Neural progenitor cell (in vitro differentiated cells): ENCODE results near the gene TIPARP. TPM values are rescaled to one million over a fixed set of nuclear protein-coding genes. Genes with fewer than 3 reads are reported as not detected.

Experiments
- DNase-seq: peaks from one replicate; pipeline ENCODE4 v3.0.0-alpha.2; 2016; ENCODE audit warnings: low spot score
- H2AFZ ChIP-seq: fragments of 200-600 bp; sonication (generic); replicated peaks from 2 replicates; pipeline ENCODE4 v1.6.1; 2016; ENCODE audit warnings: antibody characterized with exemption
- H3F3A ChIP-seq: fragments of 200-600 bp; sonication (generic); 2 replicates; pipeline ENCODE4 v1.6.1; 2016; ENCODE audit warnings: antibody characterized with exemption, low read depth
- H3K27ac ChIP-seq: fragments of 200-600 bp; sonication (generic); 2 replicates; pipeline ENCODE4 v1.5.1; 2016; ENCODE audit warnings: mild to moderate bottlenecking
- H3K27me3 ChIP-seq: fragments of 200-600 bp; sonication (generic); 2 replicates; pipeline ENCODE4 v1.6.1; 2016; ENCODE audit warnings: mild to moderate bottlenecking, moderate library complexity
- H3K36me3 ChIP-seq: fragments of 200-600 bp; sonication (generic); 2 replicates; pipeline ENCODE4 v1.5.1; 2016
- H3K4me1 ChIP-seq: fragments of 200-600 bp; sonication (generic); 2 replicates; pipeline ENCODE4 v1.6.1; 2016; ENCODE audit warnings: mixed run types
- H3K4me2 ChIP-seq: fragments of 200-600 bp; sonication (generic); 2 replicates; pipeline ENCODE4 v1.6.1; 2016
- H3K4me3 ChIP-seq: fragments of 200-600 bp; sonication (generic); 2 replicates; pipeline ENCODE4 v1.5.1; 2016
- H3K79me2 ChIP-seq: fragments of 200-600 bp; sonication (generic); 2 replicates; pipeline ENCODE4 v1.6.1; 2016; ENCODE audit warnings: low read depth
- H3K9ac ChIP-seq: fragments of 200-600 bp; sonication (generic); 2 replicates; pipeline ENCODE4 v1.6.1; 2016
- H3K9me3 ChIP-seq: fragments of 200-600 bp; sonication (generic); 2 replicates; pipeline ENCODE4 v1.5.1; 2016; ENCODE audit warnings: low read depth
- H4K20me1 ChIP-seq: fragments of 200-600 bp; sonication (generic); 2 replicates; pipeline ENCODE4 v1.6.1; 2016; ENCODE audit warnings: low read depth
- H3K27ac Mint-ChIP-seq: 3 replicates; pipeline ENCODE4 v1.8.0; 2021; ENCODE audit warnings: mixed read lengths
- H3K27me3 Mint-ChIP-seq: 2 replicates; pipeline ENCODE4 v1.8.0; 2022; ENCODE audit warnings: low read depth, mild to moderate bottlenecking, inconsistent platforms, moderate library complexity, mixed read lengths; ENCODE audit not compliant: insufficient read depth
- H3K36me3 Mint-ChIP-seq: 3 replicates; pipeline ENCODE4 v1.8.0; 2021; ENCODE audit warnings: mixed read lengths
- H3K4me1 Mint-ChIP-seq: 3 replicates; pipeline ENCODE4 v1.8.0; 2021; ENCODE audit warnings: mixed read lengths
- H3K4me3 Mint-ChIP-seq: 3 replicates; pipeline ENCODE4 v1.8.0; 2021; ENCODE audit warnings: mild to moderate bottlenecking, moderate library complexity, mixed read lengths
- H3K9me3 Mint-ChIP-seq: 3 replicates; pipeline ENCODE4 v1.8.0; 2020; ENCODE audit warnings: mixed read lengths
- EZH2 ChIP-seq: fragments of 200-600 bp; sonication (generic); IDR thresholded peaks from 2 replicates; pipeline ENCODE4 v1.6.1; 2017; ENCODE audit warnings: antibody characterized with exemption, mild to moderate bottlenecking, moderate library complexity
- EZH2phosphoT487 ChIP-seq: fragments of 200-600 bp; sonication (generic); IDR thresholded peaks from 2 replicates; pipeline ENCODE4 v1.6.1; 2017; ENCODE audit warnings: antibody characterized with exemption
- total RNA-seq: library from RNA; depleted of rRNA; stranded (reverse); fragments of >200 nt; gene quantifications from 2 replicates; pipeline ENCODE4 v1.2.3, GENCODE V29; 2015; ENCODE audit warnings: low replicate concordance
- TF ChIP-seq, protein P1 (sequence below): fragments of 200-600 bp; sonication (generic); IDR thresholded peaks from 2 replicates; pipeline ENCODE4 v1.5.1; 2017; ENCODE audit warnings: antibody characterized with exemption, mild to moderate bottlenecking

Gene TIPARP
- total RNA-seq, 1 donor from 2014 or later, result 13.5 TPM

GRCh38 chr3:156654834-156655233, 19.6 kb upstream of the TIPARP start:
- Mint-ChIP-seq H3K27ac (no peak overlapping the region), H3K4me3 (no peak overlapping the region), H3K9me3 (no peaks in the 10 kb centered on the region), H3K4me1 (no peaks in the 10 kb centered on the region), H3K36me3 (no peaks in the 10 kb centered on the region), H3K27me3 (no peaks in the 10 kb centered on the region)
- no peaks in the 10 kb centered on the region for H3K79me2 ChIP-seq
- H3K4me2 ChIP-seq, result no peak overlapping the region
- no peak for DNase-seq
- no peaks in the 10 kb centered on the region for H3K27me3 ChIP-seq
- no peak overlapping the region for H3K27ac ChIP-seq
- no peak overlapping the region for H3K4me3 ChIP-seq
- no peaks in the 10 kb centered on the region for H3K4me1 ChIP-seq
- H3K36me3 ChIP-seq, result no peaks in the 10 kb centered on the region
- H3F3A ChIP-seq, result no peaks in the 10 kb centered on the region
- no peaks in the 10 kb centered on the region for H4K20me1 ChIP-seq
- TF ChIP-seq EZH2, result no peak
- no peak for TF ChIP-seq EZH2phosphoT487
- TF ChIP-seq, protein P1, sequence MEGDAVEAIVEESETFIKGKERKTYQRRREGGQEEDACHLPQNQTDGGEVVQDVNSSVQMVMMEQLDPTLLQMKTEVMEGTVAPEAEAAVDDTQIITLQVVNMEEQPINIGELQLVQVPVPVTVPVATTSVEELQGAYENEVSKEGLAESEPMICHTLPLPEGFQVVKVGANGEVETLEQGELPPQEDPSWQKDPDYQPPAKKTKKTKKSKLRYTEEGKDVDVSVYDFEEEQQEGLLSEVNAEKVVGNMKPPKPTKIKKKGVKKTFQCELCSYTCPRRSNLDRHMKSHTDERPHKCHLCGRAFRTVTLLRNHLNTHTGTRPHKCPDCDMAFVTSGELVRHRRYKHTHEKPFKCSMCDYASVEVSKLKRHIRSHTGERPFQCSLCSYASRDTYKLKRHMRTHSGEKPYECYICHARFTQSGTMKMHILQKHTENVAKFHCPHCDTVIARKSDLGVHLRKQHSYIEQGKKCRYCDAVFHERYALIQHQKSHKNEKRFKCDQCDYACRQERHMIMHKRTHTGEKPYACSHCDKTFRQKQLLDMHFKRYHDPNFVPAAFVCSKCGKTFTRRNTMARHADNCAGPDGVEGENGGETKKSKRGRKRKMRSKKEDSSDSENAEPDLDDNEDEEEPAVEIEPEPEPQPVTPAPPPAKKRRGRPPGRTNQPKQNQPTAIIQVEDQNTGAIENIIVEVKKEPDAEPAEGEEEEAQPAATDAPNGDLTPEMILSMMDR, result no peak
- H3K9ac ChIP-seq, result no peak overlapping the region
- no peaks in the 10 kb centered on the region for H3K9me3 ChIP-seq
- H2AFZ ChIP-seq, result no peak overlapping the region

DNA sequence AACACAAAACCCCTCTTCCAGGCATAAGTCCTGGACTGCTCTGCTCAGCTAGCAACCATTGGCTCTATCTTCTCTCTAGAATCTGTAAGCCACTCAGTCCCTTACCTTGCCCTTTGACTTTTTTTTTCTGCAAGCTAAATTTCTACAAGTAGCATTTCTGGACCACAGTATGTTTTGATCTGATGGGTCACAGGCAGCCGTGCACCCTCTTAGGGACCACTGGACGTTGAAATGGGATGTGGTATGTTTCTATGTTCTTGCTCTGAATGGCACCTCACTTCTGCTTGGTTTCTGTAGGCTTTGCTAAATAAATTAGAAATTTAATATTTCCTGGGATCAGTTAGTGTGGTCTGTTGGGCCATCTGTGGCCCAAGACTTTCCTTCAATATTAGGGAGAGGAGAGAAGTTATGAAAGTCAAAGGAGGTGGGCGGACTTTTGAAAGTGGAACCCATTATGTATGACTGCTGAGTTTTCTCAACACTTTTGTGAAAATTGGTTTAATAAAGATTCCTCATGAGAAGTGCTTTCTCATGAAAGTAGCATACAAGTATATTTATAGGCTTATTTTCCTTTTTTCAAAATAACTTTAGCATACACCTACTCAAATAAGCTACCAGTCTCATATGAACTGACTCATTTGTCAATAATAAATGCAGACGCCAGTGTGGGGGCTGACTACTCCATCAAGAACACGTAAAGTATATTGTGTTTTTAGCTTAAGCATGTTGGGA, 18.4 kb upstream of the TIPARP start:
- H3K27me3 Mint-ChIP-seq, result no peaks in the 10 kb centered on the region
- Histone ChIP-seq H3F3A (no peaks in the 10 kb centered on the region), H3K27me3 (no peaks in the 10 kb centered on the region), H3K9ac (no peak overlapping the region), H3K79me2 (no peaks in the 10 kb centered on the region), H3K4me1 (no peaks in the 10 kb centered on the region), H3K4me2 (no peak overlapping the region), H3K27ac (no peak overlapping the region), H2AFZ (no peak overlapping the region), H3K9me3 (no peaks in the 10 kb centered on the region), H4K20me1 (no peaks in the 10 kb centered on the region), H3K4me3 (no peak overlapping the region), H3K36me3 (no peaks in the 10 kb centered on the region)
- DNase-seq, result no peak
- no peaks in the 10 kb centered on the region for H3K36me3 Mint-ChIP-seq
- no peaks in the 10 kb centered on the region for H3K4me1 Mint-ChIP-seq
- TF ChIP-seq EZH2phosphoT487, result no peak
- TF ChIP-seq, protein P1, result no peak
- no peak for TF ChIP-seq EZH2
- H3K9me3 Mint-ChIP-seq, result no peaks in the 10 kb centered on the region
- no peak overlapping the region for H3K27ac Mint-ChIP-seq
- H3K4me3 Mint-ChIP-seq, result no peak overlapping the region

GRCh38 chr3:156657440-156657839, 16.9 kb upstream of the TIPARP start:
- no peak for DNase-seq
- H3K4me1 ChIP-seq, result no peaks in the 10 kb centered on the region
- H3F3A ChIP-seq, result no peaks in the 10 kb centered on the region
- H3K9me3 ChIP-seq, result no peaks in the 10 kb centered on the region
- no peaks in the 10 kb centered on the region for H4K20me1 ChIP-seq
- TF ChIP-seq EZH2phosphoT487 (no peak), EZH2 (no peak)
- TF ChIP-seq, protein P1, result no peak
- Mint-ChIP-seq H3K36me3 (no peaks in the 10 kb centered on the region), H3K27ac (no peak overlapping the region), H3K9me3 (no peaks in the 10 kb centered on the region), H3K4me1 (no peaks in the 10 kb centered on the region), H3K27me3 (no peaks in the 10 kb centered on the region), H3K4me3 (no peak overlapping the region)
- no peaks in the 10 kb centered on the region for H3K79me2 ChIP-seq
- no peak overlapping the region for H3K9ac ChIP-seq
- H3K4me3 ChIP-seq, result no peak overlapping the region
- H3K36me3 ChIP-seq, result no peaks in the 10 kb centered on the region
- H3K27me3 ChIP-seq, result no peaks in the 10 kb centered on the region
- no peak overlapping the region for H3K4me2 ChIP-seq
- no peak overlapping the region for H3K27ac ChIP-seq
- H2AFZ ChIP-seq, result no peak overlapping the region
